GM12801 (cell line): ENCODE measurements around the gene GGT6.

Experiments
- TF ChIP-seq, protein P1 (sequence below): IDR thresholded peaks from one replicate; pipeline ENCODE4 v1.5.1; 2011; ENCODE audit warnings: control low read depth; ENCODE audit not compliant: insufficient read length; ENCODE audit errors: extremely low read depth

GGT6 gene

DNA sequence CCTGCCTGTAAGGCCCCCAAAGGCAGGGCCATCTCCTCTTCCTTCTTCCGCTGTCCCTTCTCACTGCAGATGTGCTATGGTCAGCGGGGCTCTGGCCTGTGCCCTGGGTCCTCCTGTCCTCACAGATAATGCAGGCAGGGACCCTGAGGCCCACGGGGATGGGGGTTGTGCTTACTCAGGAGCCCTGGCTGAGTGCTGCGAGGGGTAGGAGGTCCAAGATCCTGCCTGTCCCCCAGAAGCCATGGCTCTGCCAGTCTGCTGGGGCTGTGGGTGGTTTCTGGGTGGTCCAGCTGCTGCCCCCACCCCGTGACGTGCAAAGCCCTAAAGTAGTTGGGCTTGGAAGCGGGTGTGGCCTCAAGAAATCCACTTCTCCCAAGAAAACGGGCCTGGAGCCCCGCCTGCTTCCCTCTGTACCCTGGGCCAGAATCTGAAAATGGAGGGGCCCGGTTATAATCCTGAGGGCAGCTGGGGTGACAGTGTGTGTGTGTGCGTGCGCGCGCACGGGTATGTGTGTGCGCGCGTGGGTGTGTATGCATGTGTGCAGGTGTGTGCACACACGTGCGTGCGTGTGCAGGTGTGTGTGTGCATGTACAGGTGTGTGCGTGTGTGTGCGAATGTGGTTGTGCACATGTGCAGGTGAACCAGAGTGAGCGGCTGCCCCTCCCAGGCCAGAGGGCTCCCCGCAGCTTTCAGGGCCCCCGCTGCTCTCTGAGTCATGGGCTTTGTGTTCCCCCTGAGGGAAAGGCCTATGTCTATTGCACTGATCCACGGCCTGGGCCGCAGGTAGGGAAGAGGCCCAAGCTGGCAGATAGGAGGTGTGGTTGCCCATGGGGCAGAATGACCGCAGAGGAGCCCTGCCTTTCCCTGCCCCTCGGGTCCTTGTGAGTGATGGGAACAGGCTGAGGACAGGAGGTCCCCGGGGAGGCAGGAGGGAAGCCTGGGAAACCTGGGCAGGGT, 47.9 kb downstream of the GGT6 start:
- TF ChIP-seq, protein P1, sequence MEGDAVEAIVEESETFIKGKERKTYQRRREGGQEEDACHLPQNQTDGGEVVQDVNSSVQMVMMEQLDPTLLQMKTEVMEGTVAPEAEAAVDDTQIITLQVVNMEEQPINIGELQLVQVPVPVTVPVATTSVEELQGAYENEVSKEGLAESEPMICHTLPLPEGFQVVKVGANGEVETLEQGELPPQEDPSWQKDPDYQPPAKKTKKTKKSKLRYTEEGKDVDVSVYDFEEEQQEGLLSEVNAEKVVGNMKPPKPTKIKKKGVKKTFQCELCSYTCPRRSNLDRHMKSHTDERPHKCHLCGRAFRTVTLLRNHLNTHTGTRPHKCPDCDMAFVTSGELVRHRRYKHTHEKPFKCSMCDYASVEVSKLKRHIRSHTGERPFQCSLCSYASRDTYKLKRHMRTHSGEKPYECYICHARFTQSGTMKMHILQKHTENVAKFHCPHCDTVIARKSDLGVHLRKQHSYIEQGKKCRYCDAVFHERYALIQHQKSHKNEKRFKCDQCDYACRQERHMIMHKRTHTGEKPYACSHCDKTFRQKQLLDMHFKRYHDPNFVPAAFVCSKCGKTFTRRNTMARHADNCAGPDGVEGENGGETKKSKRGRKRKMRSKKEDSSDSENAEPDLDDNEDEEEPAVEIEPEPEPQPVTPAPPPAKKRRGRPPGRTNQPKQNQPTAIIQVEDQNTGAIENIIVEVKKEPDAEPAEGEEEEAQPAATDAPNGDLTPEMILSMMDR = no peak

DNA sequence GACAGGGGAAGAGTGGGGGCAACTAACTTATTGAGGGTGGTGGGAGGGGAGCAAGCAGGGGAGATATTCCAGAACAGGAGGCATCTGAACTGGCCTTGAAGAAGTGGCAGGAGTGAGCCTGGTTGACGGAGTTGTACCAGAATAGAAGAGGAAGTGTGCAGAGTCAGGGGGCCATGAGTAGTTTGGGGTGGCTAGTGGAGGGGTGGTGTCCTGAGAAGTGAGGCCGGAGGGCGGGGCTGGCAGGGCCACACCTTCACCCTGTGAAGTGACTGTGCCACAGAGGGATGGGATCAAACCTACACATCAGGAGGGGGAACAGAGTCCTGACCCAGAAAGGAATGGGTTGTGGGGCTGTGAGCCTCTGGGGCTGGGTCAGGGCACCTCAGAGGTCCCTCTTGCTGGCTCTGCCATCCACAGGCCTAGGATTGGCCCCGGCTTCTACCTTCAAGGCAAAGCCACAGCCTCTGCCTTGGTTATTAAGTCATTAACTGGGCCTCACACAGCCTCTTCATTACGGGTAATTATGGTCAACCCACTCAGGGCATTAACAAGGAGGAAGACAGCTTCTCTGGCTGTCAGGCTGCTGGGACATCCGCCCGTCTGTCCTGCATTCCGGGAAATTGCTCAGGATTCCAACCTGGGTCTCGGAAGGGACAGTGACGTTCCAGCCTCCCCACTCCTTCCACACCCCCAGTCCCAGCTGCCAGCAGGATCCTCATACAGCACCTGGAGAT, 49.0 kb downstream of the GGT6 start:
- TF ChIP-seq, protein P1 = no peak

DNA sequence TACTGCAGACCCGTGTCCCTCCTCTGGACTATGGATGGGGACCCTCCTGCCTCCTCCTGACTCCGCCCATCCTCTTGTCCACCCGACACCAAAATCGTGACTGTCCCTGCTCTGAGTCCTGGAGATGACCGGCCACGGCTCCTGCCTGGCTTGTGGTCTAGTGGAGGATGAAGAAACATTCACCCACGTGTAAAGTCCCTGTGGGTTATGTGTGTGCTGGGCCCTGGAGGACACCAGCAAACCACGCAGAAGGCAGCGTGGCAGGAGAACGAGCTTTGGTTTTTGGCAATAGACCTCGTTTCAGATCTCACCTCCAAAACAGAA, 49.8 kb downstream of the GGT6 start:
- TF ChIP-seq, protein P1 = no peak

DNA sequence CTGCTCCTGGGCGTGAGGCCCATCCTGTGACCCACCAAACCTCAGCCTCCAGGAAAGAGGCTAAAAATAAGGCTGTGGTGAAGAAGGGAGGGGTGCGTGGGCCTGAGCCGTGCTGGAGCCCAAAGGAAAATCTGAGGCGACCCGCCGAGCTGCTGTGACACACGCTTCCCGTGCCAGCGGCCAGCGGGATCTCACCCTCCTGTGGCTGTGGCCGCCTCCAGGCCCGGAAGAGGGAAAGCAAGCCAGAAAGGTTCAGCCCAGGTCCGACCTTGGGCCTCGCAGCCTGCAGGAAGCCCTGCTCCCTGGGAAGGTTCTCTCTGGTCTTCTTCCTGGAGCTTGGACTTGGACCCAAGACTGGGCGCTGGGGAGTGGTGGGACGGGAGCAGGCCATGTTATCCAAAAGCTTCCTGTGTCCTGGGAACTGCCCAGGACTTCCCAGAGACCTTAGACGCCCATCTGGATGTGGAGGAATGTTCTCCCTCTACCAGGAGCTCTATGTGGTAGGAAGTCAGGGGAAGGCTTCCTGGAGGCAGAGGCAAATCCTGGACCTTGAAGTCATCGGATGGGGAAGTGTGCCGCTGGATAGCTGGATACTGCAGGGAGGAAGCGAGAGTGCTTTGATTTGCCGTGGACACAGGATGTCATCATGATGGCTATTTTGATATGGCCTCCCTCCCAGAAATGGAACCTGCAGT, 50.3 kb downstream of the GGT6 start:
- TF ChIP-seq, protein P1 = no peak

DNA sequence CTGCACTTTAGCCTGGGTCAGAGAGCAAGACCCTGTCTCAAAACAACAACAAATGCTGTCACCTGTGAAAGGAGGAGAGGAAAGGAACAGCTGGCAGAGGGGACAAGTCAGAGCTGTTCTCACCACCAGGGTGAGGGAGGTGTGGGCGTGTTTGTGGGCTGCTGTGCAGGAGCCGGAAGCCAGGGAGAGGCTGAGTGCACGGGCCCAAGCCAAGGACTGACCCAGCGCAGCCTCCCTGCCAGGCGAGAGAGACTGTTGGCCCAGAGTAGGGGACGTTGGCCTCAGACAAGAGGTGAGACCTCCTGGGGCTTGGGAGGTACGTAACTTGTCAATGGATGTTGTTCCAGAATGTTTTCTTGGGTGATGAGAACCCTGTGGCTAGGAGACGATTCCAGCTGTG, 51.0 kb downstream of the GGT6 start:
- TF ChIP-seq, protein P1 = no peak

DNA sequence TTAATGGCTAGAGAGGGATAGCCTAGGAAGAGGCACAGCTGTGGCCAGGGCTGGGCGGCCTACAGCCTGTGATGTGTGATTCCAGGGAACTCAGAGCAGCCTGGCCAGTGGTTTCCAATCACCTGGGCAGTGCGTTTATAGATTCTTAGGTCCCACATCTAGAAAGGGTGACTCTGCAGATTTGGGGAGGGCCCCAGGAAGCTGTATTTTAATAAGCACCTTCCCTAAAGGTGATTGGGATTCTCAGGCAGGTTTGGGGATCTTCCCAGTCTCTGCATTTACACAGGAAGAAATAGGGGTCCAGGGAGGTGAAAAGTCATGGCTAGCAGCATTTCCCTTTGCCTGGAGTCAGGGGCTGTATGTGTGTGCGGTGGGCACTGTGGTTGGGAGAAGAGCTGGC, 52.2 kb downstream of the GGT6 start:
- TF ChIP-seq, protein P1 = no peak
